ENCODE measurements around the gene CELSR1. TPM values are rescaled to one million over a fixed set of nuclear protein-coding genes. Genes with fewer than 3 reads are reported as not detected.

Gene CELSR1
- total RNA-seq: 2.1 TPM

GRCh38 chr22:46537225-46537945, at the start of gene CELSR1:
TSS of gene CELSR1 (minus strand) at chr22:46537620. CDS start at chr22:46537170, 450 bp downstream.
- Histone ChIP-seq H3K27me3 (ENCODE audit: control insufficient read depth in 3 of 3, insufficient read depth in 3 of 3, low read length in 3 of 3) (peaks cover 25 to 56% (median 47%) of the 10 kb centered on the region in 3 donors), H3K4me1 (ENCODE audit: control insufficient read depth in 3 of 3, insufficient read depth in 3 of 3, low read length in 3 of 3) (peaks cover 2 to 10% (median 8%) of the 10 kb centered on the region in 3 donors), H3K27ac (ENCODE audit: low read depth, low read length) (no peak within 1 kb of the TSS), H3K9ac (ENCODE audit: low read depth in 1 of 3, low read length in 3 of 3) (no peak within 1 kb of the TSS), H3K9me3 (ENCODE audit: control insufficient read depth in 3 of 3, low read length in 3 of 3) (peaks cover 0 to 2% (median 0%) of the 10 kb centered on the region in 3 donors), H3K36me3 (ENCODE audit: control insufficient read depth in 3 of 3, insufficient read depth in 3 of 3, low read length in 3 of 3) (no peaks in the 10 kb centered on the region), H3K4me3 (ENCODE audit: low read length in 3 of 3) (peak within 1 kb of the TSS in 1 of 3 donors; percentile 22)

- Histone ChIP-seq H3K9me3 (ENCODE audit: control insufficient read depth in 3 of 3, low read length in 3 of 3) (no peaks in the 10 kb centered on the region), H3K9ac (ENCODE audit: low read depth in 1 of 3, low read length in 3 of 3) (peak overlapping the region in 1 of 3 donors; percentile 40), H3K4me3 (ENCODE audit: low read length in 3 of 3) (no peak overlapping the region), H3K27me3 (ENCODE audit: control insufficient read depth in 3 of 3, insufficient read depth in 3 of 3, low read length in 3 of 3) (no peaks in the 10 kb centered on the region), H3K4me1 (ENCODE audit: control insufficient read depth in 3 of 3, insufficient read depth in 3 of 3, low read length in 3 of 3) (peaks cover 4 to 37% (median 26%) of the 10 kb centered on the region in 3 donors), H3K27ac (ENCODE audit: low read depth, low read length) (no peak overlapping the region), H3K36me3 (ENCODE audit: control insufficient read depth in 3 of 3, insufficient read depth in 3 of 3, low read length in 3 of 3) (no peaks in the 10 kb centered on the region)
Observed at GRCh38 chr22:46587061-46587460, 49.6 kb upstream of the CELSR1 start.

- no peak overlapping the region for H3K4me3 ChIP-seq (ENCODE audit: low read length in 3 of 3)
- no peaks in the 10 kb centered on the region for H3K36me3 ChIP-seq (ENCODE audit: control insufficient read depth in 3 of 3, insufficient read depth in 3 of 3, low read length in 3 of 3)
- peak overlapping the region in 1 of 3 donors; percentile 40 for H3K9ac ChIP-seq (ENCODE audit: low read depth in 1 of 3, low read length in 3 of 3)
- H3K4me1 ChIP-seq (ENCODE audit: control insufficient read depth in 3 of 3, insufficient read depth in 3 of 3, low read length in 3 of 3): peaks cover 9 to 42% (median 29%) of the 10 kb centered on the region in 3 donors
- H3K27ac ChIP-seq (ENCODE audit: low read depth, low read length): no peak overlapping the region
- H3K27me3 ChIP-seq (ENCODE audit: control insufficient read depth in 3 of 3, insufficient read depth in 3 of 3, low read length in 3 of 3): no peaks in the 10 kb centered on the region
- no peaks in the 10 kb centered on the region for H3K9me3 ChIP-seq (ENCODE audit: control insufficient read depth in 3 of 3, low read length in 3 of 3)
Observed at GRCh38 chr22:46586531-46587011, 49.2 kb upstream of the CELSR1 start.

GRCh38 chr22:46586123-46586519, 48.7 kb upstream of the CELSR1 start:
- peaks cover 13 to 46% (median 33%) of the 10 kb centered on the region in 3 donors for H3K4me1 ChIP-seq (ENCODE audit: control insufficient read depth in 3 of 3, insufficient read depth in 3 of 3, low read length in 3 of 3)
- no peak overlapping the region for H3K9ac ChIP-seq (ENCODE audit: low read depth in 1 of 3, low read length in 3 of 3)
- no peak overlapping the region for H3K27ac ChIP-seq (ENCODE audit: low read depth, low read length)
- no peaks in the 10 kb centered on the region for H3K27me3 ChIP-seq (ENCODE audit: control insufficient read depth in 3 of 3, insufficient read depth in 3 of 3, low read length in 3 of 3)
- no peaks in the 10 kb centered on the region for H3K9me3 ChIP-seq (ENCODE audit: control insufficient read depth in 3 of 3, low read length in 3 of 3)
- no peak overlapping the region for H3K4me3 ChIP-seq (ENCODE audit: low read length in 3 of 3)
- no peaks in the 10 kb centered on the region for H3K36me3 ChIP-seq (ENCODE audit: control insufficient read depth in 3 of 3, insufficient read depth in 3 of 3, low read length in 3 of 3)

GRCh38 chr22:46585340-46586122, 48.1 kb upstream of the CELSR1 start:
- no peaks in the 10 kb centered on the region for H3K27me3 ChIP-seq (ENCODE audit: control insufficient read depth in 3 of 3, insufficient read depth in 3 of 3, low read length in 3 of 3)
- no peak overlapping the region for H3K4me3 ChIP-seq (ENCODE audit: low read length in 3 of 3)
- no peak overlapping the region for H3K27ac ChIP-seq (ENCODE audit: low read depth, low read length)
- H3K4me1 ChIP-seq (ENCODE audit: control insufficient read depth in 3 of 3, insufficient read depth in 3 of 3, low read length in 3 of 3): peaks cover 19 to 49% (median 39%) of the 10 kb centered on the region in 3 donors
- H3K9ac ChIP-seq (ENCODE audit: low read depth in 1 of 3, low read length in 3 of 3): no peak overlapping the region
- H3K36me3 ChIP-seq (ENCODE audit: control insufficient read depth in 3 of 3, insufficient read depth in 3 of 3, low read length in 3 of 3): no peaks in the 10 kb centered on the region
- H3K9me3 ChIP-seq (ENCODE audit: control insufficient read depth in 3 of 3, low read length in 3 of 3): no peaks in the 10 kb centered on the region

GRCh38 chr22:46584081-46584921, 46.9 kb upstream of the CELSR1 start:
- Histone ChIP-seq H3K4me3 (ENCODE audit: low read length in 3 of 3) (no peak overlapping the region), H3K9ac (ENCODE audit: low read depth in 1 of 3, low read length in 3 of 3) (no peak overlapping the region), H3K36me3 (ENCODE audit: control insufficient read depth in 3 of 3, insufficient read depth in 3 of 3, low read length in 3 of 3) (no peaks in the 10 kb centered on the region), H3K9me3 (ENCODE audit: control insufficient read depth in 3 of 3, low read length in 3 of 3) (no peaks in the 10 kb centered on the region), H3K4me1 (ENCODE audit: control insufficient read depth in 3 of 3, insufficient read depth in 3 of 3, low read length in 3 of 3) (peaks cover 31 to 58% (median 46%) of the 10 kb centered on the region in 3 donors), H3K27ac (ENCODE audit: low read depth, low read length) (no peak overlapping the region), H3K27me3 (ENCODE audit: control insufficient read depth in 3 of 3, insufficient read depth in 3 of 3, low read length in 3 of 3) (no peaks in the 10 kb centered on the region)

- Histone ChIP-seq H3K4me1 (ENCODE audit: control insufficient read depth in 3 of 3, insufficient read depth in 3 of 3, low read length in 3 of 3) (peaks cover 39 to 65% (median 51%) of the 10 kb centered on the region in 3 donors), H3K27me3 (ENCODE audit: control insufficient read depth in 3 of 3, insufficient read depth in 3 of 3, low read length in 3 of 3) (no peaks in the 10 kb centered on the region), H3K36me3 (ENCODE audit: control insufficient read depth in 3 of 3, insufficient read depth in 3 of 3, low read length in 3 of 3) (no peaks in the 10 kb centered on the region), H3K9ac (ENCODE audit: low read depth in 1 of 3, low read length in 3 of 3) (no peak overlapping the region), H3K9me3 (ENCODE audit: control insufficient read depth in 3 of 3, low read length in 3 of 3) (no peaks in the 10 kb centered on the region), H3K27ac (ENCODE audit: low read depth, low read length) (no peak overlapping the region), H3K4me3 (ENCODE audit: low read length in 3 of 3) (no peak overlapping the region)
Observed at GRCh38 chr22:46583571-46583970, 46.2 kb upstream of the CELSR1 start.

- Histone ChIP-seq H3K27ac (ENCODE audit: low read depth, low read length) (no peak overlapping the region), H3K36me3 (ENCODE audit: control insufficient read depth in 3 of 3, insufficient read depth in 3 of 3, low read length in 3 of 3) (no peaks in the 10 kb centered on the region), H3K27me3 (ENCODE audit: control insufficient read depth in 3 of 3, insufficient read depth in 3 of 3, low read length in 3 of 3) (no peaks in the 10 kb centered on the region), H3K9ac (ENCODE audit: low read depth in 1 of 3, low read length in 3 of 3) (no peak overlapping the region), H3K9me3 (ENCODE audit: control insufficient read depth in 3 of 3, low read length in 3 of 3) (no peaks in the 10 kb centered on the region), H3K4me3 (ENCODE audit: low read length in 3 of 3) (no peak overlapping the region), H3K4me1 (ENCODE audit: control insufficient read depth in 3 of 3, insufficient read depth in 3 of 3, low read length in 3 of 3) (peaks cover 49 to 67% (median 51%) of the 10 kb centered on the region in 3 donors)
Observed at GRCh38 chr22:46582281-46582933, 45.0 kb upstream of the CELSR1 start.

GRCh38 chr22:46581538-46582244, 44.3 kb upstream of the CELSR1 start:
- Histone ChIP-seq H3K36me3 (ENCODE audit: control insufficient read depth in 3 of 3, insufficient read depth in 3 of 3, low read length in 3 of 3) (no peaks in the 10 kb centered on the region), H3K9me3 (ENCODE audit: control insufficient read depth in 3 of 3, low read length in 3 of 3) (no peaks in the 10 kb centered on the region), H3K4me1 (ENCODE audit: control insufficient read depth in 3 of 3, insufficient read depth in 3 of 3, low read length in 3 of 3) (peaks cover 49 to 62% (median 51%) of the 10 kb centered on the region in 3 donors), H3K9ac (ENCODE audit: low read depth in 1 of 3, low read length in 3 of 3) (no peak overlapping the region), H3K4me3 (ENCODE audit: low read length in 3 of 3) (no peak overlapping the region), H3K27ac (ENCODE audit: low read depth, low read length) (no peak overlapping the region), H3K27me3 (ENCODE audit: control insufficient read depth in 3 of 3, insufficient read depth in 3 of 3, low read length in 3 of 3) (no peaks in the 10 kb centered on the region)
